Measurements from ENCODE around the gene BCAT1.
"Not testable (repeated sequence)": the region's sequence is repeated elsewhere in the genome, so short reads cannot be mapped to it uniquely, and the experiment has no call there.

Gene BCAT1

DNA sequence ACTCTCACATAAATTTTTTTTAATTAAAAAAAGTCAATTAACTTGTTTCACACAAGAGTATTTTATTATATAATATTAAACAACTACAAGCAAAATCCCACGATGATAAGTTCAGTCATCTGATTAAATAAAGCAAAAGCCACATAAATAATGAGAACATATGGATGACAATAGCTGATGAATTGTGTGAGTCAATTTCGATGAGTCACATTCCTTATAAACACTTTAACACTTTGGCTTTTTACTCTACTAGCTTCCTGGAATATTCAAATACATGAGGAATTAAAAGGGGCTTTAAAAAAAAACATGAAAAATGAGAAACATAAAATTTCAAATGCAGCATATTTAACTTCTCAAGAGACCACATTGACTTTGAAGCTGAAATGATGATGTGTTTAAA lies 95.3 kb downstream of the BCAT1 start:
- DNase-seq (ENCODE audit: low read depth, low spot score): no peak

DNA sequence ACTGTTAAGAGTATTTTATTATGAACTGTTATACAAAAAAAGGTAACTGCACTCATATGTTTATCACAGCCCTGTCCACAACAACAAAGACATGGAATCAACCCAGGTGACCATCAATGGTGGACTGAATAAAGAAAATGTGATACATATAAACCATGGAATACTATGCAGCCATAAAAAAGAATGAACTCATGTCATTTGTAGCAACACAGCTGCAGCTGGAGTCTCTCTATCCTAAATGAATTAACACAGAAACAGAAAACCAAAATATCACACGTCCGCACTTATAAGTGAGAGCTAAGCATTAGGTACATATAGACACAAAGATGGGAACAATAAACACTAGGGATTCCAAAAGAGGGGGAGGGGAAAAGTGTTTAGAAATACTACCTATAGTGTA lies 95.8 kb downstream of the BCAT1 start:
- no peak for DNase-seq (ENCODE audit: low read depth, low spot score)

DNA sequence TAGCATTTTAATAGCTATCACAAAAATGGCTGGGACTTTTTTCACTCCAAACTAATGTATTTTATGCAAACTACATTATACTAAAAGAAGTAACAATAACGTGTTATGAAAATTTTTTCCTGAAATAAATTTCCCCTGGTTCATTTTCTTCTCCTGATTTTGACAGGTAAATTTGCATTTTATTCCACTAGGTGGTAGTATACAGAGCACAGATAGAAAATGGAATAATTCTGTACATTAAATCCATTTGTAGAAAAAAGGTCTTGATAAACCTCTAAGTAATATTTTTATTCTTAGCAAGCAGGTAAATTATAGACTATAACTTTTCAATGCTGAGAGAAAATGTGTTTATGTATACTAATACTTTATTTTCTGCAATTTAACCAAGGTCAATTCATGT lies 96.5 kb downstream of the BCAT1 start:
- DNase-seq (ENCODE audit: low read depth, low spot score): no peak

DNA sequence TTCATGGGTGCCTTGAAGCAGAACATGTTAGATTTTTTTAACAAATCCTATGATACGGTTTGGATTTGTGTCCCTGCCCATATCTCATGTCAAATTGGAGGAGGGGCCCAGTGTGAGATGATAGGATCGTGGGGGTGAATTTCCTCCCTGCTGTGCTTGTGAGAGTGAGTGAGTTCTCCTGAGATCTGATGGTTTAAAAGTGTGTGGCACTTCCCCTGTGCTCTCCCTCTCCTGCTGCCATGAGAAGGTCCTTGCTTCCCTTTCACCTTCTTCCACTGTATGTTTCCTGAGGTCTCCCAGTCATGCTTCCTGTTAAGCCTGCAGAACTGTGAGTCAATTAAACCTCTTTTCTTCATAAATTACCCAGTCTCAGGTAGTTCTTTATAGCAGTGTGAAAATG lies 97.0 kb downstream of the BCAT1 start:
- not testable (repeated sequence) for DNase-seq (ENCODE audit: low read depth, low spot score)

DNA sequence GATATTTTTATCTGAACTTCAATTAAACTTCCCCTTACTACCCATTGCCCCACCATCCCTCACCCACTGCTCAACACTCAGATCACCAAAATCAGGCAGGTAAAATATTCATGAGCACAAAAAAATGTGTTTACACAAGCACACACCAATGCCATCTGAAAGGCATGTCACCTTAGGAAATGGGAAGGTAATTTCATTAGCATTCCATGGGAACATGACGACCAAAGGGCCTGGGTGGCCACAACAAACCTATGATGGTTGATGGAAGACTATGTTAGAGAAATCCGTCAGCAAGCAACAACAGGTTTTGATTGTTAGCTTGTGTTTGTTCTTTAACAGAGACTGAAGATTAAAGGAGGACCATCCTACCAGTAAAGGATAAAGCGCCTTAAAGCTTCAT lies 97.6 kb downstream of the BCAT1 start:
- DNase-seq (ENCODE audit: low read depth, low spot score): no peak

DNA sequence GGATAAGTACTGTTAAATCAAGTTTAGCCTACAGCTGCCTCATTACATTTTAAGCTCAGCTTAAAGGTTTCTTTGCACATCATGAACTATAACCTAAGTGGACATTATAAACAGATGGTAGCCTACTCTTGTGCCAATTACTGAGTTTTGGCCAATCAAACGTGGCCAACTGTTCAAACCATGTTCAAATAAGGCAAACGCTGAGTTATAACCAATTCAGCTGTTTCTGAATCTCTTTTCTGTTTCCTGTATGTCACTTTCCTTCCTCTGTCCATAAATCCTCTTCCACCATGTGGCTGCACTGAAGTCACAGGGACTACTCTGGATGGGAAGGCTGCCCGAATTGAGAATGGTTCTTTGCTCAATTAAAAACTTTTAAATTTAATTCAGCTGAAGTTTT lies 98.4 kb downstream of the BCAT1 start:
- DNase-seq (ENCODE audit: low read depth, low spot score): no peak

DNA sequence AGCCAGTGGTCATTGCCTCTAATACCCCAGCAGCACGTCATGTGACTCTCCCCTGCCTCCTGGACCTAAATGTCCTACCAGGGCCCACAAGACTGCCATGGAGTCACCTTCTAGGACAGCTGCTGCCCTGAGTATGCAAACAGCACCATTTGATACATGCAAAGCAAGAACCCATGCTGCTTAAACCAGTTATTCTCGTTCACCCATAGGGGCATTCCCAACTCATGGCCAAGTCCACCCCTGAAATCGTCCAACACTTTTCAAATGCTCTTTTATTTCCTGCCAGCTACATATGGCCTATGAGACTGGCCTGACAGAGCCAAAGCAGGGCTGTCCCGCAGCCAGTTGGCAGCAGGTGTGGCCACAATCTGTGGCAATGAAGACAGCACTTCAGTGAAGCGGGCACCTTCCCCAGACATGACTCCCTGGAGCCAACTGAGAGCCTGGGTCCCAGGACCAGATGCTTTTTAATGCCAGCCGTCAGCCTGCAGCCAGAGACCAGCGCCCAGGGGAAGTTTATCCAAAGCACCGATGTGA lies 99.9 kb downstream of the BCAT1 start:
- DNase-seq (ENCODE audit: low read depth, low spot score): no peak

DNA sequence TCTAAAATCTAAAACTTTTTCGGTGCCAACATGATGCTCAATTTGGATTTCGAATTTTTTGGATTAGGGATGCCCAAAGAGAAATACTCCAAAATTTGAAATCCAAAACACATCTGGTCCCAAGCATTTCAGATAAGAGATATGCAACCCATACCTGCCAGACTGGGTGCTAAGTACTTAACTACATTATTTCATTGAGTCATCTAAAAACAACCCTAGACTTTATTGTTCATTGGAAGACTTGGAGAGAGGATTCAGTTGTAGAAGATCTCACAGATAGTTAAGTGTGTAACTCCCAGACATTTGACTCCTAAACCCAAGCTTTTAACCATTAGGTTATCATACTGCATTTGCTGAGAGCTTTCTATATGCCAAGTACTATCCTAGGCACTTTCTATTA lies 102.2 kb downstream of the BCAT1 start:
- DNase-seq (ENCODE audit: low read depth, low spot score): no peak

DNA sequence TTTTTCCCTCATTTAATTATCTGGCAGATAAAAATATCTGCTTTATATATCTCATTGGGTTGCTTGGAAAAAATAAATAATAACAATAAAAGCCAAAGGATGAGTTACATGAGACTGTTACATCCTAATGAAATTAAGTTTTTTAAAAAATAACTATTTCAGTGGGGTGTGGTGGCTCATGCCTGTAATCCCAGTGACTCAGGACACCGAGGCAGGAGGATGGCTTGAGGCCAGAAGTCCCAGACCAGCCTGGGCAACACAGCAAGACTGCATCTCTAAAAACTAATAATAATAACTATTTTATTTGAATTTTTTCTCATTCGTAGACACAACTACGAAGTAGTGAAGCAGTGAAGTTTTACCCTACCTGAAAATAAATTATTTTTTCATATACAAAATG lies 103.3 kb downstream of the BCAT1 start:
- DNase-seq (ENCODE audit: low read depth, low spot score): no peak

DNA sequence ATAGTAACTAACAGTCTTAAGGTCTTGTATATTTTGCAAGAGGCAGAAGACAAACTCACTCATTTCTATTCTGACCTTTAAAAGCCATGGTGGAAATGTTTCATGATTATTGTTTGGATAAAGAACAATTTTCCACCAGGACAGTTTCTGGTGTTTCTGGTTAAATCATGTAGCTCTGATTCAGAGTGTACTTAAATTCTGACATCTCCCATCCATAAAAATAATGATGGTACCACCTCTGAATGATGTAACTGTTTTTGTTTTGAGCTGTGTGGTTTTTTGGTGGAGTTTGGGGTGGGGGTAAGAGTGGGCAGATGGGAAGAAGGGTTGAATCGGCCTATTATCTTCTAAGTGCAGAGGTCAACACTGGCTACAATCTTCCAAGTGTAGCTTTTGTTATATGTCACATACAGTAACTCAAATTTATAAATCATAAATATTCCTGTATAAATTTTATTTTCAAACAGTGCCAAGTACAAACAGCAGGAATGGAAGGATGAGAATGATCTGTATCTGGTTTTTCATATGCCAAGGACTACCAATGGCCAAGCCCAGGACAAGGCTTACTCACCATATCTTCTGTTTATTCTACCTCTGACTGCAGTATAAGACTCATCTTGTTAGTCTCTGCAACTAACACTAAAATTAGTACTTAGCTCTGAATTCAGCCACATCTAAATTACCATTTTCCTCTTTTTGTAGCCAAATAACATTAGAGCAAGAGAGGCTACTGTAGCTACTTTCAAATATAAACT lies 108.7 kb downstream of the BCAT1 start:
- no peak for DNase-seq (ENCODE audit: low read depth, low spot score)

DNA sequence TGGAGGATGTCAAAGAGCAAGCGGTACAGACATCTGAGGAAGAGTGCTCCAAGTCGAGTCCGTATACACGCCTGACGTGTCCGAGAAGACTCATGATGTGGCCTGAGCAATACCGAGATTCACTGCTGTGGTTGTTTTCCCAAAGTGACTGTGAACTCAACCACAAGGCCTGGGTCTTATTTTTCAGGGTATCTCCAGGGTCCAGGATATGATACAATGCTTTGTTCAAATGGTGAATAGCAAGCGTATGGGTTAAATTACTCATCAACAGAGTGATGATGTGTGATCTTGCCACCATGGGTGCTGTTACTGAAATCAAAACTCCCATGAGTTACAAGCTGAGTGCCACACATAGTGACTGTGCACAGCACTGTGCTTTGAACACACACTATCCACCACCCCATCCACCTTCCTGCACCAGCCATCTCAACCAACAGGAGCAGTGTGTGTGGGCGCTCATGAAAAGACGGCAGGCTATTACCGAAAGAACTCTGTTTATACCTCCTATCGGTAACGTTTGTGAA lies 109.6 kb downstream of the BCAT1 start:
- no peak for DNase-seq (ENCODE audit: low read depth, low spot score)

DNA sequence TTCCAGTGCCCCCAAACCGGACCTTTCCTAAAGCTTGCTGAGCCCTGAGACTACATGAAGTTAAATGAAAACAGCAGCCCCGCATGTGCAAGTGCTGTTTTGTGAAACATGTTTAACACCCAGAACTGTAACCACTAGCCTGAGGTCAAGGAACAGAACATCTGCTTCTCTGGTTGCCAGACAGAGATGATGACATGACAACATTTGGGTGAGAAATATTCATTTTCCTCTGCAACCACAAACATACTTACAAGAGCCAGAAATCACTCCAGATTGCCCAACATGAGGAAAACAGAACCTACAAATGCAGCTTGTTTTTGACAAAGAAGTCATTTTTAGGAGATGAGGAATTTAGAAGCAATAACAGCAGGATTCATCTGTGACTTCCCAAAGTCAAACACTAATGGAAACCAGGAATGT lies 110.4 kb downstream of the BCAT1 start:
- no peak for DNase-seq (ENCODE audit: low read depth, low spot score)

DNA sequence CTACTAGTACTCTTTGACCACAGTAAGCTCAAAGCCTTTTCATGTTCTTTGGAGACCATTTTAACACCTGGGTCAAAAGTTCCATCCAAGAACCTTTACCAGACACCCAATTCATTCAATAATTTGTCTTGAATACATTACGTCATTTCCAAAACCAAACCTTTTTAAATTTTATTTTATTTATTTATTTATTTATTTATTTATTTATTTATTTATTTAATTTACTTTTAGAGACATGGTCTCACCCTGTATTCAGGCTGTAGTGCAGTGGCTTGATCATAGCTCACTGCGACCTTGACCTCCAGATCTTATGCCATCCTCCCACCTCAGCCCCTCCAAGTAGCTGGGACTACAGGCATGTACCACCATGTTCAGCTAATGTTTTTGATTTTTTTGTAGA lies 113.5 kb downstream of the BCAT1 start:
- no peak for DNase-seq (ENCODE audit: low read depth, low spot score)

DNA sequence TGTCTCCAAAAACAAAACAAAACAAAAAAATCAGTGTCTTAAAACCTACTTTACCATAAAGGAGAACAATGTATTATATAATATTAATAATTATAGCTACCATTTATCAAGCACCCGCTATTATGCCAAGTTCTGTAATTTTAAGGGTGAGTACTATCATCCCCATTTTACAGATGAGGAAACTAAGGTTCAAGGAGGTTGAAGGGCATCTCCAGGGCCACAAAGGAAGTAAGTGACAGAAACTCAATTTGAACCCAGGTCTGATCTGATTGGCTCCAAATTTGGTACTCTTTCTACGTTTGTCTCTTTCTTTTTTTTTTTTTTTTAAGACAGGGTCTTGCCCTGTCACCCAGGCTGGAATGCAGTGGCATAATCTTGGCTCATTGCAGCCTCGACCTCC lies 115.4 kb downstream of the BCAT1 start:
- DNase-seq (ENCODE audit: low read depth, low spot score): no peak

DNA sequence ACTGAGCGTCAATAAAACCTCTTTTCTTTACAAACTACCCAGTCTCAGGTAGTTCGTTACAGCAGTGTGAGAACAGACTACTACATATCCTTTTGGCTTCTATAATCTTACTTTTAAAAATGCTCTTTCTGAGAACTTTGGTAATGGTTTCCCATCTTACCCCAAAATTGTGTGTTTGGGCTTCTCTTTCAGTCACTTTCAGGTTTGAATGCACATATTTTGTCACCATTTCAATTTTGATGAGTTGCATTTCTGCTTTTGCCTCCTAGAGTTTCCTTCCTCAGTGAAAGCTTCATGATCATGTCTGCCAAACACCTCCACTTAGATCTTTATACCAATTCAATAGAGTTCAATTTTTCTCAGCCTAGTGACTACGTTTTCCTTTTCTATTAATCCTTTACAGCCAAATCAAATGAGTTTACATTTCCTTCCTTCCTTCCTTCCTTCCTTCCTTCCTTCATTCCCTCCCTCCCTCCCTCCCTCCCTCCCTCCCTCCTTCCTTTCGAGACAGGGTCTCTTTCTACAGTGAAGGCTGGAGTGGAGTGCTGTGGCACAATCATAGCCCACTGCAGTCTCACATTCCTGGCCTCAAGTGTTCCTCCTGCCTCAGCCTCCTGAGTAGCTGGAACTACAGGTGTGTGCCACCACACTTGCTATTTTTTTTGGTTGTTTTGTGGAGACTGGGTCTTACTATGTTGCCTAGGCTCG lies 124.9 kb downstream of the BCAT1 start:
- DNase-seq (ENCODE audit: low read depth, low spot score): no peak

DNA sequence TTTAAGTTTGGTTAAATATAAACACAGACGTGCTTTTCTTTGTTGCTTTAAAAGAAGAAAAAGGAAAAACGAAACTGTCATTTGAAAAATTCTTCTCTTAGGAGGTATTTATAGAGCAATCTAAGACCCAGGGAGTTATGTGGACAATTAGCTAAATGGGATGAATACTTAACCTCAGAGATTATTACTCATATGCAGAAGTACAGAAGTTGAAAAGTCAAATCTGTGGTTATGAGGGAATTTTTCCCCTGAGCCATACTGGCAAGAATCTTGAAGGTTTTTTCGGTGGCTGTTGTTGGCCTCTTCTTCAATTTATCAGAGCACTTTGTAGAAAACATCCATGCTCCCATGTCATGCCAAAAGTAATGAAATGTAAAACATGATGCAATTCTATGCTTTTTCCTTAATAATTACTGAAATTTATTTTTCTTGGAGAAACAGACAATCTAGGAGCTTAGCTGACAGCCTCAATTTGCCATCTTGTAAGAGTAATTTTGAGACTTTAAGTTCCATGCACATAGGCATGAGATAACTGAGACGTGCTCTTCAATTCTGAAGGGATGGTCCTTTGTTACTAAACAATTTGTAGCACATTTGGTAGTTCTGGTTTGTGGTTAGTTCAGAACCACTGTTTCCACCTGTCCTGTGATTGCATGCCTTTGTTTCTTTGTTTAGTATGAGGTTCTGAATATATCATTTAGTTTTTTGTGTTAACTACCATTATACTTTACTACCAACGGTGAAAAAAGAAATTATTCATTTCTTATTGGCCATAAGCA lies 126.6 kb downstream of the BCAT1 start:
- DNase-seq (ENCODE audit: low read depth, low spot score): no peak

DNA sequence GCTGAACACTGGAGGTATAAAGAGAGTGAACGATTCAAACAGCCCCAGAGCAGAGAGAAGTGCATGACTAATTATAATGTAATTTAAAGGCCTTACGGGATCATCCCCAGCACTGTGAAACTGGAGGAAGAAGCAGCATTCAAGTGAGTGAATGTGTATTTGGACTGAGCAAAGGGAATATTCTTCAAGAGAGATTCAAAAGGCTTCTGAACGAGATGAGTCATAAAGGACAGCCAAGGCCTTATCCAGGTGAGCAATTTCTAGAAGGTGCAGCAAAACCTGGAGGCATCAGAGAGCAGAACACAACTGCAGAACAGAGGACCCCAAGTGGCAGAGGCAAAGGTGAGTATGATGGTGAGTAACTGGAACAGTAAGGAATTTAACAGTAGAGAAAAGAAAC lies 127.2 kb downstream of the BCAT1 start:
- DNase-seq (ENCODE audit: low read depth, low spot score): no peak

DNA sequence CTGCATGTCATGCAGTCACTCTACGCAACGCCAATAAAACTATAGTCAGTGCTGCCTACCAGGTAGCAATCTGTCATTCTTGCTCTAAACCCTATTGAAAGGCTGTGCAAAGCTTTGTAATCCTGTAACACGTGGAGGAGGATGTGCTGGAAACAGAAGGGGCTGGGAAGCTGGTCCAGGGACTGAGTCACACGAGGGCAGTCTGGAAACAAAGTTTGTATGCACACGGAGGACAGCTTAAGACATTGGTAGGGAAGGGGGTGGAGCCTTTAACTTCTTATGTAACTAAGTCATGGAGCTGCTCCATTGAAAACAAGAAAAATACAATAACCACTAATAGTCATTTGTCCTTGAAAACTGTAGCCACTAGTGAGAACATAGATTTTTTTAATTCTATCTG lies 128.0 kb downstream of the BCAT1 start:
- DNase-seq (ENCODE audit: low read depth, low spot score): no peak

DNA sequence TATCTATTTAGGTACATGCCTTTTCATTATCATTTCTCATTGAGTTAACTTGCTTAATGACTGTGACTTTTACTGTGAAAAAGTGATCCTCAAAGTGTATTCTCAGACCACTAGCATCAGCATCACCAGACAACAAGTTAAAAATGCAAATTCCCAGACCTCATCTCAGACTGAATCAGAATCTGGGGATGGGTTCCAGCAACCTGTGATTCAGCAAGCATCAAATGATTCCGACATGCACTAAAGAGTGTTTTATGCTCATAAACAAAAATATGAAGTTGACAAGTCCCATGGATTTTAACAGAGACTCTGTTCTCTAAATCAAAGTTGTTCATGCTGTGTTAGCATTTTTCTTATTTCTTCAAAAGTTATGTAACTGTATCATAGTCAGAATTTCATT lies 130.6 kb downstream of the BCAT1 start:
- no peak for DNase-seq (ENCODE audit: low read depth, low spot score)

DNA sequence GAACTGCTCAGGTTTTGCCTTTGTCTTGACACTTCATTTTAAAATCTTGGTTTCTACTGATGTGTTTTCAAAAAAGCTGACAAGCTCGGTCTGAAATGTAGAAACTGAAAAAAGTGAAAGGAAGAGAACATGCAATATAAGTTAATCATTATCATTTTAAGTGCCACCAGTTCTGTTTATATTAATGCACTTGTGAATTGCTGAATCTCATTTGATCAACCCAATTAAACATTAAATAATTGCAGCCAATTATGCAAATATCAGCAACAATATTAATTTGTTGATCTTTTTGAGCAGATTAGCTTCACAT lies 133.8 kb downstream of the BCAT1 start:
- DNase-seq (ENCODE audit: low read depth, low spot score): no peak

DNA sequence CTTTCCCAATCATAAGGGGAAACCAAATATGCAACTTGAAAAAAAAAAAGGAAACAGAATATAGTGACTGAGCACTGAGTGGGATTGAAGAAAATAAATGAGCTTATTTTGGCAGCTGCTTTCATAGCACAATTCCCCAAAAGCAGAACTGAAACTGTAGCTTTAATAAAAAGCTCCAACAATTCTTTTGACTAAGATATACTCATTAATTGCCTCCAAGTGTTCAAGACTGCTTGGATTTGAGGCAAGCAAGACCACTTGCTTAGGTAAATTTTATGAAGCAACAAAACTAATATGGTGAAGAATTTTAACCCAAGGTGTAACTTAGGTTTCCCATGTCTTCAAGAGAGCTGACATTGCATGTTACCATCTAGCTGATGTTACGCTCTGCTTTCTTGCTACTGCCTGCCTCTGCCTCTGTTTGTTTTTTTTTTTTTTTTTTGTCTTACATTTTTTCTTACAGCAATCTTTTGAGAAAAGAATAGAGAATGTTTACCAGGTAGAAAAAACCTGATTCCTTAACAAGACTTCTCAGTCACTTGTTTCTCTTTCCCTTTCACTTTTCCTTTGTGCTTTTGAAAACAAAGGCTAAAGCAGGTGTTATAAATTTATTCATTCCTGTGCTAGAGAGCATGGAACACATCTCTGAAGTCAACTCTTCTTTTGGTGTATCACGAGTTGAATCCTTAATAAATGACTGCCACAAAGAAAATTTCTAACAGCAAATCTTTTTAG lies 134.4 kb downstream of the BCAT1 start:
- no peak for DNase-seq (ENCODE audit: low read depth, low spot score)

DNA sequence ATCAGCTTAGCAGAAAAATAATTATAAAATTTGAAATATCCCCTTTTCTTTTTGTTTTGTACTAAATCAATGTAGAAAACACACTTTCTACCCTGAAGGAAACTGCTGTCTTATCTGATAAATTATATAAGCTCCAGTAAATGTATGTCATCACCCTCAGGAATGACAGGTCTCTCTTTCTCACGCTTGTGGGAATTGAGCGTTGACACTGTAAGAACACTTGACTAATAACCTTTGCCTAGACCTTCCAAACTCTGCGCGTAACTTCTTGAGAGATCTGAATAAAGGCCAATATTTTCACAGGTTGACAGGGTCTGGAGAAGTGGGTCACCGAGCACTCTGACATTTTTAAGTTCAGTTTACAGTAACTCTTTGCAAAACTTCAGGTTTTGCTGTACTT lies 138.5 kb downstream of the BCAT1 start:
- DNase-seq (ENCODE audit: low read depth, low spot score): no peak
